H9 (cell line): ENCODE data around the gene SLC29A2. TPM values are rescaled to one million over a fixed set of nuclear protein-coding genes. Genes with fewer than 3 reads are reported as not detected.

Experiments used
- DNase-seq: peaks from one replicate; pipeline ENCODE4 v3.0.0-alpha.2; 2017
- H2AFZ ChIP-seq: one replicate; pipeline ENCODE4 v1.6.1; 2013; ENCODE audit warnings: mild to moderate bottlenecking, low read length, control low read depth, moderate library complexity
- H2AK5ac ChIP-seq: 2 replicates; pipeline ENCODE4 v1.6.1; 2013; ENCODE audit warnings: low read length, control low read depth, mixed read lengths; ENCODE audit not compliant: insufficient read length
- H2BK120ac ChIP-seq: one replicate; pipeline ENCODE4 v1.6.1; 2013; ENCODE audit warnings: low read depth, mild to moderate bottlenecking, low read length, control low read depth, inconsistent platforms; ENCODE audit not compliant: poor library complexity, severe bottlenecking
- H2BK12ac ChIP-seq: 2 replicates; pipeline ENCODE4 v1.6.1; 2013; ENCODE audit warnings: low read length, control low read depth, mixed read lengths, low read depth; ENCODE audit not compliant: insufficient read length
- H2BK15ac ChIP-seq: 2 replicates; pipeline ENCODE4 v1.6.1; 2013; ENCODE audit warnings: low read depth, low read length, control low read depth
- H2BK20ac ChIP-seq: one replicate; pipeline ENCODE4 v1.6.1; 2013; ENCODE audit warnings: low read depth, mild to moderate bottlenecking, low read length, control low read depth, inconsistent platforms; ENCODE audit not compliant: poor library complexity, severe bottlenecking
- H2BK5ac ChIP-seq: 2 replicates; pipeline ENCODE4 v1.6.1; 2013; ENCODE audit warnings: low read length, control low read depth, mixed read lengths; ENCODE audit not compliant: insufficient read length
- H3K14ac ChIP-seq: 2 replicates; pipeline ENCODE4 v1.6.1; 2013; ENCODE audit warnings: low read length, control low read depth; ENCODE audit not compliant: insufficient read depth
- H3K18ac ChIP-seq: 2 replicates; pipeline ENCODE4 v1.6.1; 2013; ENCODE audit warnings: low read depth, mild to moderate bottlenecking, mixed read lengths, low read length, control low read depth; ENCODE audit not compliant: insufficient read length
- H3K23ac ChIP-seq: 2 replicates; pipeline ENCODE4 v1.6.1; 2013; ENCODE audit warnings: low read length, control low read depth, mixed read lengths, low read depth; ENCODE audit not compliant: insufficient read length
- H3K23me2 ChIP-seq: 2 replicates; pipeline ENCODE4 v1.6.1; 2013; ENCODE audit warnings: low read depth, mild to moderate bottlenecking, mixed read lengths, low read length, control low read depth; ENCODE audit not compliant: insufficient read length, poor library complexity, severe bottlenecking
- H3K27ac ChIP-seq: 2 replicates; pipeline ENCODE4 v1.5.1; 2013; ENCODE audit warnings: low read length, control low read depth, mixed read lengths, low read depth; ENCODE audit not compliant: insufficient read length
- H3K27me3 ChIP-seq: 2 replicates; pipeline ENCODE4 v1.6.1; 2013; ENCODE audit warnings: low read length, control low read depth, inconsistent platforms; ENCODE audit not compliant: insufficient read depth
- H3K4ac ChIP-seq: 2 replicates; pipeline ENCODE4 v1.6.1; 2013; ENCODE audit warnings: low read depth, mild to moderate bottlenecking, control low read depth, inconsistent platforms, low read length, moderate library complexity
- H3K4me1 ChIP-seq: 2 replicates; pipeline ENCODE4 v1.6.1; 2013; ENCODE audit warnings: low read length, control low read depth, inconsistent platforms; ENCODE audit not compliant: insufficient read depth
- H3K4me2 ChIP-seq: 2 replicates; pipeline ENCODE4 v1.6.1; 2013; ENCODE audit warnings: low read length, control low read depth, mixed read lengths; ENCODE audit not compliant: insufficient read length, insufficient read depth
- H3K56ac ChIP-seq: 2 replicates; pipeline ENCODE4 v1.6.1; 2013; ENCODE audit warnings: low read depth, mild to moderate bottlenecking, mixed read lengths, low read length, control low read depth; ENCODE audit not compliant: insufficient read length
- H3K79me1 ChIP-seq: 2 replicates; pipeline ENCODE4 v1.6.1; 2013; ENCODE audit warnings: low read depth, mild to moderate bottlenecking, moderate library complexity, low read length, control low read depth, inconsistent platforms; ENCODE audit not compliant: insufficient read depth, poor library complexity, severe bottlenecking
- H3K79me2 ChIP-seq: 2 replicates; pipeline ENCODE4 v1.6.1; 2013; ENCODE audit warnings: low read length, control low read depth, inconsistent platforms; ENCODE audit not compliant: insufficient read depth
- H3K9ac ChIP-seq: 2 replicates; pipeline ENCODE4 v1.6.1; 2013; ENCODE audit warnings: low read length, control low read depth, mixed read lengths; ENCODE audit not compliant: insufficient read length; ENCODE audit errors: extremely low read depth
- H3K9me3 ChIP-seq: one replicate; pipeline ENCODE4 v1.6.1; 2013; ENCODE audit warnings: low read depth, low read length, inconsistent platforms; ENCODE audit not compliant: control insufficient read depth
- H3T11ph ChIP-seq: one replicate; pipeline ENCODE4 v1.6.1; 2013; ENCODE audit warnings: mild to moderate bottlenecking, low read length, control low read depth, inconsistent platforms
- H4K20me1 ChIP-seq: one replicate; pipeline ENCODE4 v1.6.1; 2013; ENCODE audit not compliant: control insufficient read depth, insufficient read length, insufficient read depth
- H4K5ac ChIP-seq: 2 replicates; pipeline ENCODE4 v1.6.1; 2013; ENCODE audit warnings: low read depth, mild to moderate bottlenecking, mixed read lengths, low read length, control low read depth; ENCODE audit not compliant: insufficient read length
- H4K8ac ChIP-seq: replicated peaks from 2 replicates; pipeline ENCODE4 v1.6.1; 2013; ENCODE audit warnings: low read length, control low read depth, mixed read lengths, low read depth; ENCODE audit not compliant: insufficient read length
- H4K91ac ChIP-seq: 2 replicates; pipeline ENCODE4 v1.6.1; 2013; ENCODE audit warnings: low read depth, mild to moderate bottlenecking, moderate library complexity, mixed read lengths, low read length, control low read depth; ENCODE audit not compliant: insufficient read length
- H3K27ac Mint-ChIP-seq, 3 experiments: 2 replicates in 2 of 3; 3 replicates in 1 of 3; pipeline ENCODE4 v1.8.0; 2020 to 2021; ENCODE audit warnings: mixed read lengths in 3 of 3, mild to moderate bottlenecking in 1 of 3, moderate library complexity in 1 of 3
- H3K27me3 Mint-ChIP-seq: 2 replicates; pipeline ENCODE4 v1.8.0; 2021; ENCODE audit warnings: low read depth, mild to moderate bottlenecking, moderate library complexity, mixed read lengths
- H3K36me3 Mint-ChIP-seq, 3 experiments: 2 replicates in 2 of 3; 3 replicates in 1 of 3; pipeline ENCODE4 v1.8.0; 2020 to 2021; ENCODE audit warnings: low read depth in 3 of 3, mixed read lengths in 3 of 3; ENCODE audit not compliant: insufficient read depth in 1 of 3
- H3K4me1 Mint-ChIP-seq, 2 experiments: 2 replicates each; pipeline ENCODE4 v1.8.0; 2020; ENCODE audit warnings: mixed read lengths in 2 of 2
- H3K4me3 Mint-ChIP-seq, 2 experiments: 2 replicates in 1 of 2; 3 replicates in 1 of 2; pipeline ENCODE4 v1.8.0; 2020 to 2021; ENCODE audit warnings: mild to moderate bottlenecking in 2 of 2, mixed read lengths in 2 of 2, moderate library complexity in 1 of 2
- H3K9me3 Mint-ChIP-seq, 2 experiments: 2 replicates in 1 of 2; 3 replicates in 1 of 2; pipeline ENCODE4 v1.8.0; 2020; ENCODE audit warnings: mild to moderate bottlenecking in 2 of 2, mixed read lengths in 2 of 2, moderate library complexity in 1 of 2
- WGBS: extraction: QIAGEN DNeasy Blood & Tissue Kit; methylation state at CpG from one replicate; pipeline ENCODE4 v1.1.7; 2013; ENCODE audit warnings: missing lambda C conversion rate, low lambda C conversion rate, mixed read lengths; ENCODE audit not compliant: insufficient read length; ENCODE audit errors: extremely low coverage; 5-methylcytosine and 5-hydroxymethylcytosine counted together
- total RNA-seq: library from RNA; stranded (reverse); gene quantifications from 2 replicates; pipeline ENCODE4 v1.2.1, GENCODE V29; 2021
- TF ChIP-seq, protein P1 (sequence below): fragments of 200-600 bp; sonication (generic); conservative IDR thresholded peaks from 3 replicates; pipeline ENCODE4 v1.8.0; 2021; ENCODE audit warnings: antibody characterized with exemption, mild to moderate bottlenecking

The SLC29A2 gene
- total RNA-seq, 1 experiment from 2014 or later, result 29.8 TPM

DNA sequence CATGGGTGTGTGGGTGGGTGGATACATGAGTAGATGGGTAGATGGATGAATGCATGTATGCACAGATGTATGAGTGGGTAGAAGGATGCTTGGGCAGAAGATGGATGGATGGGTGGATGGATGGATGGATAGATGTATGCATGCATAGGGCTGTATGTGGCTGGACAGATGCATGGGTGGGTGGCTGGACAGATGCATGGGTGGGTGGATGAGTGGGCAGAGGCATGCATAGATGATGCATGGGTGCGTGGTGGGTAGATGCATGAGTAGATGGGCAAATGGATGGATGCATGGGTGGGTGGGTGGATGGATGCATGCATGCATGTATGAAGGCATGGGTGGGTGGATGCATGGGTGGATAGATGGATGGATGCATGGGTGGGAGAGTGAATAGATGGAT is 47.9 kb downstream of the SLC29A2 start:
- no peak overlapping the region for H3K27ac ChIP-seq
- H3K14ac ChIP-seq, result no peak overlapping the region
- no peak for DNase-seq
- H3K9me3 ChIP-seq, result no peaks in the 10 kb centered on the region
- Mint-ChIP-seq H3K4me1 (peaks cover 11 to 26% of the 10 kb centered on the region in 2 experiments), H3K4me3 (no peak overlapping the region; a peak in 1 of 5 replicates), H3K27ac (no peak overlapping the region), H3K9me3 (peaks cover 14 to 16% of the 10 kb centered on the region in 2 experiments), H3K27me3 (peaks cover 23% of the 10 kb centered on the region), H3K36me3 (peaks cover 6 to 17% (median 14%) of the 10 kb centered on the region in 3 experiments)
- H2BK20ac ChIP-seq, result no peak overlapping the region
- no peak overlapping the region for H2AK5ac ChIP-seq
- H3K79me2 ChIP-seq, result no peaks in the 10 kb centered on the region
- no peak overlapping the region for H4K5ac ChIP-seq
- no peaks in the 10 kb centered on the region for H3K23me2 ChIP-seq
- no peaks in the 10 kb centered on the region for H3K27me3 ChIP-seq
- no peak overlapping the region for H2BK120ac ChIP-seq
- no peak overlapping the region for H3K4me2 ChIP-seq
- no peak overlapping the region for H4K91ac ChIP-seq
- H3K79me1 ChIP-seq, result no peaks in the 10 kb centered on the region
- no peak overlapping the region for H2BK12ac ChIP-seq
- H4K8ac ChIP-seq, result no peak overlapping the region
- H3K56ac ChIP-seq, result no peak overlapping the region
- no peak overlapping the region for H2BK15ac ChIP-seq
- WGBS, result no CpG with 5 or more reads among the region's 1 CpG
- H3K9ac ChIP-seq, result no peak overlapping the region
- H3K23ac ChIP-seq, result no peak overlapping the region
- H2BK5ac ChIP-seq, result no peak overlapping the region
- H3T11ph ChIP-seq, result no peak overlapping the region
- TF ChIP-seq, protein P1, sequence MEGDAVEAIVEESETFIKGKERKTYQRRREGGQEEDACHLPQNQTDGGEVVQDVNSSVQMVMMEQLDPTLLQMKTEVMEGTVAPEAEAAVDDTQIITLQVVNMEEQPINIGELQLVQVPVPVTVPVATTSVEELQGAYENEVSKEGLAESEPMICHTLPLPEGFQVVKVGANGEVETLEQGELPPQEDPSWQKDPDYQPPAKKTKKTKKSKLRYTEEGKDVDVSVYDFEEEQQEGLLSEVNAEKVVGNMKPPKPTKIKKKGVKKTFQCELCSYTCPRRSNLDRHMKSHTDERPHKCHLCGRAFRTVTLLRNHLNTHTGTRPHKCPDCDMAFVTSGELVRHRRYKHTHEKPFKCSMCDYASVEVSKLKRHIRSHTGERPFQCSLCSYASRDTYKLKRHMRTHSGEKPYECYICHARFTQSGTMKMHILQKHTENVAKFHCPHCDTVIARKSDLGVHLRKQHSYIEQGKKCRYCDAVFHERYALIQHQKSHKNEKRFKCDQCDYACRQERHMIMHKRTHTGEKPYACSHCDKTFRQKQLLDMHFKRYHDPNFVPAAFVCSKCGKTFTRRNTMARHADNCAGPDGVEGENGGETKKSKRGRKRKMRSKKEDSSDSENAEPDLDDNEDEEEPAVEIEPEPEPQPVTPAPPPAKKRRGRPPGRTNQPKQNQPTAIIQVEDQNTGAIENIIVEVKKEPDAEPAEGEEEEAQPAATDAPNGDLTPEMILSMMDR, result no peak
- H4K20me1 ChIP-seq, result no peaks in the 10 kb centered on the region
- H3K4ac ChIP-seq, result no peak overlapping the region
- H3K18ac ChIP-seq, result no peak overlapping the region
- no peak overlapping the region for H2AFZ ChIP-seq
- 0 out of 2 replicates have a peak, but pooled peaks cover 2% of the 10 kb centered on the region for H3K4me1 ChIP-seq
